NOMO-1 treated with dmso at 0.1 percent for 144 hours (cell line): ENCODE data around the gene TMEM95.

Experiments
- DNase-seq: peaks from one replicate; lab custom pipeline; 2025; ENCODE audit not compliant: unreplicated experiment; lab: John Stamatoyannopoulos, UW

TMEM95 gene

GRCh38 chr17:7374353-7374752, 19.4 kb downstream of the TMEM95 start:
- no peak for DNase-seq

GRCh38 chr17:7379134-7379533, 24.2 kb downstream of the TMEM95 start:
- DNase-seq: no peak

- DNase-seq: no peak
Observed at GRCh38 chr17:7380321-7380720, 25.4 kb downstream of the TMEM95 start.

GRCh38 chr17:7380855-7381683, 26.1 kb downstream of the TMEM95 start, which contains the start of gene TNK1:
TSS of gene TNK1 (plus strand) at chr17:7381089. CDS start at chr17:7382927, 1,838 bp downstream.
- DNase-seq: no peak

- DNase-seq: no peak
Observed at GRCh38 chr17:7382901-7383300, 27.9 kb downstream of the TMEM95 start.

- no peak for DNase-seq
Observed at GRCh38 chr17:7383371-7383741, 28.4 kb downstream of the TMEM95 start.

- DNase-seq: no peak
Observed at GRCh38 chr17:7383742-7384488, 29.0 kb downstream of the TMEM95 start.

- no peak for DNase-seq
Observed at GRCh38 chr17:7384489-7385081, 29.6 kb downstream of the TMEM95 start.

- no peak for DNase-seq
Observed at GRCh38 chr17:7388856-7389255, 33.9 kb downstream of the TMEM95 start.

GRCh38 chr17:7389924-7390910, 35.3 kb downstream of the TMEM95 start:
- DNase-seq: no peak

GRCh38 chr17:7391307-7391706, 36.4 kb downstream of the TMEM95 start:
- no peak for DNase-seq

GRCh38 chr17:7392696-7393612, 38.0 kb downstream of the TMEM95 start:
- no peak for DNase-seq

GRCh38 chr17:7393613-7394451, 38.9 kb downstream of the TMEM95 start:
- DNase-seq: no peak

GRCh38 chr17:7394452-7395191, 39.7 kb downstream of the TMEM95 start, which contains the start of gene PLSCR3:
TSS of gene PLSCR3 (minus strand) at chr17:7394525. CDS start at chr17:7394110, 415 bp downstream.
- peak; percentile 64 for DNase-seq

- DNase-seq: no peak
Observed at GRCh38 chr17:7396147-7396546, 41.2 kb downstream of the TMEM95 start.

- DNase-seq: no peak
Observed at GRCh38 chr17:7398612-7399011, 43.7 kb downstream of the TMEM95 start.

- DNase-seq: no peak
Observed at GRCh38 chr17:7403043-7403726, 48.2 kb downstream of the TMEM95 start.

- DNase-seq: no peak
Observed at GRCh38 chr17:7403727-7403976, 48.7 kb downstream of the TMEM95 start.
